ENCODE results near the gene SLC17A3.

The SLC17A3 gene, protein sequence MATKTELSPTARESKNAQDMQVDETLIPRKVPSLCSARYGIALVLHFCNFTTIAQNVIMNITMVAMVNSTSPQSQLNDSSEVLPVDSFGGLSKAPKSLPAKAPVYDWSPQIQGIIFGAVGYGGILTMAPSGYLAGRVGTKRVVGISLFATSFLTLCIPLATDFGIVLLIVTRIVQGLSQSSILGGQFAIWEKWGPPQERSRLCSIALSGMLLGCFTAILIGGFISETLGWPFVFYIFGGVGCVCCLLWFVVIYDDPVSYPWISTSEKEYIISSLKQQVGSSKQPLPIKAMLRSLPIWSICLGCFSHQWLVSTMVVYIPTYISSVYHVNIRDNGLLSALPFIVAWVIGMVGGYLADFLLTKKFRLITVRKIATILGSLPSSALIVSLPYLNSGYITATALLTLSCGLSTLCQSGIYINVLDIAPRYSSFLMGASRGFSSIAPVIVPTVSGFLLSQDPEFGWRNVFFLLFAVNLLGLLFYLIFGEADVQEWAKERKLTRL

DNA sequence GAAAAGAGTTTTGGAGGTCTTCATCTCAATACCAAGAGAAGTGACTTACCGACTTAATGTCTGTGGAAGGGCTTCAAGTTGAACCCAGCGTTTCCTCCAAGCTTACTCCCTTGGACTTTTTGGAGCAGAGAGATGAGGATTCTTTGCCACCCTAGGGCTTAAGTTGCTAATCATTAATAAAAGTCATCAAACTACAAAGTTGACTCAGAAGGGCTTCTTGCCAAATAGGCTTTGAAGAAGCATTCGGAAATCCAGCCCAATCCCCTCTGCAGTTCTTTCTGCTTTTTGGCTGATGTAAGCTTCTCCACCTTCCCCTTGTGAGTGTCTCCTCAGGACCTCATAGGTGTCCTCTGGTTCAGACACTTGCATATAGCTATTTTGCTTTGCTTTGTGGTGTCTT, at the start of gene SLC17A3:
Gene SLC17A3, minus strand, starts transcription at position 126 of the 400 bp plus-strand sequence. CDS start 5,856 bp downstream, outside the sequence.
- DNase-seq = no peak

DNA sequence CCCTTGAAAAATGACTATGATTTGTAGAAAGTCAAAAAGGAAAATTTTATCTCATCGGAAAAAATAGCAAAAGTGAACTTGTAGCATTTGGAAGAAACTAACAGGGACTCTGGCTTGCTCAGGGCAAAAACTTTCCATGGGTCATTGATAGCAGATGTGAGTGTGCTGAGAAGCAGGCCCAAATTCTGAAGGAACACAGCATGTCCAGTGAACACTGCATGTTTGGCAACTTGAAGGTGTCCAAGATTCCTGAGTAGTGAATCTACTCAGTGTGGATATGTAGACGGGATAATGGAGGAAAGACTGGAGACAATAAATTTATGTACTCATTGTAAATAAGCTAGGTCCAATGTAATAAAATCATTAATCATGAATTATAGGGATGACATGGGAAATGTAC, 48.3 kb upstream of the SLC17A3 start:
- no peak for DNase-seq

DNA sequence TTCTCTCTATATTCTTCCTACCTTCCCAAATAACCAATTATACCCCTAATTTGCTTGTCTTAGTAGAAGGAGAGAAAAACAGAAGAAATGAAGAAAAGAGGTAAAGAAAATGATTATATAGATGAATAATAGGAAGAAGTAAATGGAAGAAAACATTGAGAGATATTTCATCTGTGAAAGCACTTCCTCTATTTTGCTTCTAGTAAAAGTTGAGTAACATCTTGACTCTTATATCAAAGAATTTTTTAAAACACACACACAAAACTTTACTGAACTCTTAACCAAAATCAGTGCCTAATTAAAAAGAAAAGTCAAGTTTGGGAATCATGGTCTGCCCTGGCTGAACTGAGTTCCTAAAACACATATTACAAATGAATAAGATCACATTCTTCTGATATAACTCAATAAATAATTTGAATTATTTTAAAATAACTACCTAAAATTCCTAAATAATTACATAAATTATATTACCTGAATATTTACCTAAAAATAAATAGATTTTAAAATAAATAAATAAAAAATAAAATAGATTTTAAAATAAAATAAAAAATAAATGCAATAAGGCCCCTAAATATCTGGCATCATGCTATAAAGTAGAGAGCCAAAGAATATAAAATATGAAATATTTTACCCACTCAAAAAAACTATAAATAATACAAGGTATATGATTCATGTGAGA, 47.6 kb upstream of the SLC17A3 start:
- DNase-seq = no peak

DNA sequence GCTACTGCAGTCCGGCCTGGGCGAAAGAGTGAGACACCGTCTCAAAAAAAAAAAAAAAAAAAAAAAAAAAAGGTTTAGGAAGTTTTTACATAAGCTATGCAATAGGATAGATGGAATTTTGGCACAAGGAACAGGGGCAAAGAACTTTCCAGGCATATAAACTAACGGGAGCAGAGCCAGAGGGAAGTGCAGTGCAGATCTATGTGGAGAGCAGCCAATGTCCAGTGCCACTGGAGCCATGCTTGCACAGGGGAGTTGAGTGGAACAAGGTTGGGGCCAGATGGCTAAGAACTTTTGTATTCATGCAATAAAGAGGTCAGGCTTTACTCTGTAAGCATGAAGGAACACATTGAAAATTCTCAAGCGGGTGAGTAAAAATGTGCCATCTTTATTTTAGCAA, 45.6 kb upstream of the SLC17A3 start:
- DNase-seq = no peak

DNA sequence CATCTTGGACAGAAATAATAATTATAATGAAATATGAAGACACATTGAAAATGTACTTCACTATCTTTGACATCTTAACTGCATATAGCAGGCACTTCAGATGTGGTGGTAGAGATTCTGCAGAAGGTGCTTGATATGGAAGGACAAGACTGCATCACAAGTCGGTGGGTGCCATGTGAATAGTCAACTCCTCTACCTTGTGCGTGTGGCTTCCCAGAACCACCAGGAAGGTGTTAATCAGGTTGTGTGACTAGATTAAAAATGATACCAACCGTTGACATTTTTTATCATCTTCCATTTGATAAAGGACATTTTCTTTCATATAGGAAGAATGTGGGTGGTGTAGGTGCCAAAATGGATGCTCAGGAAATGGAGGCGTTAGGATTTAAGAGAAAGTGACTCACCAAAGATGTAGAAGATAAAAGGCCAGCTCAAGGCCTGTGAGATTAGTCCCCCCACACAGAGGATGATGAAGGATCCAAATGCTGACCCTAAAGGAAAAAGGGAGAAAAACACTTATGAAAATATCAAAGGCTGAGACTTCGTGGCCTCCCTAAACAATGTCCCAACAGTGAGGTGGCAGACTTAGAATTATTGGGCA, 44.1 kb upstream of the SLC17A3 start:
- no peak for DNase-seq

DNA sequence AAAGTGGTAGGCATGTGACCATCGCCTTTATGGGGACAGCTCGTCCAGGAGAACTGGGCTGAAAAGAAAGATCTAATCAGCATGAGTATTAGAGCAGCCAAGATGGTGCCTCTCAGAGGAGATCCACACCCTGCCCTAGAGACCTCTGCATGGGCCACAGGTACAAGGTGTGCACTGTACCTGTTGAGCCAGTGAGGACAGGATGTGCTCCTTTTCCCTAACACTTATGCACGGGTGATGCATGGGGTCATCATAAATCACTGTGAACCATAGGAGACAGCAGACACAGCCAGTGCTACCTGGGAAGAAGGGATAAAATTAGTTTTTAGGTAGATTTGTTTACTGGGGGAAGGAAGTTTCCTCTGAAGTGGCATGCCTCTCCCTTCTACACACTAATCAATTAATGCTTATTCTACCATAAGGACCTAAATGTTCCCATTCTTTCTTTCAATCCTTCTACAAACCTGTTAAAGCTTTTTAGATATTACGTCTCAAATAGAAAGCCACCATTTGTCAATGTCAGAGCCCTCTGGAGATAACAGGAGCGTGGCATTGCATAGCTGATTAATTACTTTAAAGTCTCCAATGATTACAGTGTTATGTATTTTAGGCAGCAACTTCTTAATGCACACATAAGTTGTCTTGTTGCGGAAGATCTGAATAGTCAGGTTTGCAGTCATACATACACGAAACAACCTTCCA, 42.9 kb upstream of the SLC17A3 start:
- DNase-seq = no peak

DNA sequence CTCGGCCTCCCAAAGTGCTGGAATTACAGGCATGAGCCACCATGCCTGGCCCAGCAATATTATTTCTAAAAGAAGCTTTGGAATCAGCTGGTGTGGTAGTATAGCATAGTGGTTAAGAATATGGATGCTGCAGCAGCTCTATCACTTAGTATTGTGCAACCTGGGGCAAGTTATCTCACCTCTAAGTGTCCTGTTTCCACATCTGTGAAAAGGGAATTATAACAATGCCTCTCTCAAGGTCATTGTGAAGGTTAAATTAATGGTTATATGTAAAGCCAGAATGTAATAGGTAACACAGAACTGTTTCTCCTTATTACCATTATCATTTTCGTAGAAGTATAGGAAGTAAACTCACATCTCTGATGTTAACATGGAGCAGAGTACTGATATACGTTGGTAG, 42.3 kb upstream of the SLC17A3 start:
- DNase-seq = no peak

DNA sequence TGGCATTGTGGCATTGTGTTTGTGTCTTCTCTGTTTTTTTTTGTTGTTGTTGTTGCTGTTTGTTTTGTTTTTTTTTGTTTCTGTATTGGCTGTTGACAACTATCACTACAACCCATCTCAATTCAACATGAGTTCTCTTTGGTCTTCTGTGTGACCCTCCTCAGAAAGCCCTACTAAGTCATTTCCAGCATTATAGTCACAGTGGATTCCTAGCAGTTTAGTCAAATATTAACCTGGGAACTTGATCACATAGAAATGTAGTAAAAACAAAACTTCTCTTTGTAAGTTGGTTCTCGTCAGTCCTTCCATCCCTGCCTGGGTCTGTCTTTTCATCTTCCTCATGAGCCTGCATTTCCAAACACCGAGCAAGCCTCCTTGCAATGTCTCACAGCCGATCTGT, 39.7 kb upstream of the SLC17A3 start:
- DNase-seq = no peak

DNA sequence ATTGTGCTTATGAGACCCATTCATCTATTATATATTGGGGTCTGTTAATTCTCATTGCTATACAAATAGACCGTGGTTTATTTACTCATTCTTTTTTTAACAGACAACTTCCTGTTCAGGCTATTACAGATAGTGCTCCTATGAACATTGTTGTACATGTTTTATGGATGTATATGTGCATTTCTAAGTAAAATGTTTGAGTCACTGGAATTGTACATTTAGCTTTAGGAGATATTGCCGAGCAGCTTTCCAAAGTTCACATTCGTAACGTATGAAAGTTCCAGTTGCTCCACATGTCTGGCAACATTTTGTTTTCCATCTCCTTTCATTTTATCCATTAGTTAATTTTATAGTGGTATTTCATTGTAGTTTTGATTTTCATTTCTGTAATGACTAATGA, 37.3 kb upstream of the SLC17A3 start:
- no peak for DNase-seq

DNA sequence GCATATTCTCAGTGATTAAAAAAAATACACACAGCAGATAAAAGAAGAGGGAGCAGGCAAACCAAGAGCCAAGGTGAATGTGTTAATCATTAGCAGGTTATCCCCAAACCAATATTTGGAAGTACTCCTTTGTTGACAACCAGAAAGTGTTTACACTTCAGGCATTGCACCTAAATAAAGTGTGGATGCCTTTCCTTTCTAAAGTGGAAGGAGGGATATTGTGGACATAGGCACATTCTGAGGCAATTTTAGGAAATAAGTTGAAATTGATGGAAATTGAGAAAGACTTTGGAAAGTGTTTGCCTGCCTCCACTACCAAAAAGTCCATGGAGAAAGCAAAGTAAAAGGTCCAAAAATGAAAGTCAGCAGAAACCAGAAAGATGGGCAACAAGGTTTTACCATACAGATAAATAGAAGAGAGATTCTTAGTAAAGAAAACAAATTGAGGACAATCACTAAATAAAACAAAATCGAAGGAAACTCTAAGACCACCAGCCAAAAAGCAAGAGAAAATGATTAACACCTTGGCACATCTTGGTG, 33.5 kb upstream of the SLC17A3 start:
- DNase-seq = no peak

DNA sequence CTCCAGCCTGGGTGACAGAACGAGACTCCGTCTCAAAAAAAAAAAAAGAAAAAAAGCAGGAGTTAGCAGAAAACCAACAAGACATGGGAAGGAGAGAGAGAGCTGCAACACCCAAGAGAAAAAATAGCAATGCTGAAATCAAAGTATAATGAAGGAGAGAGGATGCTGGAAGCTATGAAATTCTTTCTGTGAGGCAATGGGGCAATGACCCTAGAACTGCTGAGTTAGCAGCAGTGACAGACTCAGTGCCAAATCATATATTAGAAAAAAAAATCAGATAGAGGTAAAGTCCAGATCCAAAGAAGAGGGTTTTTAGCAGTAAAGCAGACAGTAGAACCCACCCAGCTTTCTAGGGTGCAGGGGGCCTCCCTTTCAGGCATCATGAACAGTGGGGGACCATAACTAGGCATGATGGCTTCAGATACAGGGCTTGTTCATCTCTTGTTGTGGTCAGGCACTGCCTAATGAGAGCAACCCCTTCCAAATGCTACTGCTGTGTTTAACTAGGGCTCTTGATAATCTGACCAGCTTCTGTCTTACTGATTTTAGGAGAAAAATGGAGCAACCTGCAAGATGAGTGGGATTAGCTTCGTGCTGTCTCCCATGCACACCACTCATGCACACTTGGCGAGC, 29.5 kb upstream of the SLC17A3 start:
- DNase-seq = no peak

DNA sequence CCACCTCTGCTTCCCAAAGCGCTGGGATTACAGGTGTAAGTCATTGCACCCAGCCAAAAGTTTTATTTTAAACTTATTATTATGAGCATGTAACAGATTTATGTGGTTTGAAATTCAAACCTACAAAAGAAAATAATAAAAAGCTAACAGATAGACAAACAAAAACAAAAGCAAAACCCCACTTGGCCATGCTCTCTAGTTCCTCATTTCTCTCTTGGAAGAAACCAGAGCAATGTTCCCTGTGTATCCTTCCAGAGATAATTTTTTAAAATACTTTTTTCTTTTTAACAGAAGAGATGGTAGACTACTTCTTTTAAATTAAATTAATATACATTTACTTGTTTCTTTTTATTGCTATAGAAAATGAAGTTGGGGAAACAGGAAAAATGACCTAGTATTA, 28.0 kb upstream of the SLC17A3 start:
- no peak for DNase-seq

DNA sequence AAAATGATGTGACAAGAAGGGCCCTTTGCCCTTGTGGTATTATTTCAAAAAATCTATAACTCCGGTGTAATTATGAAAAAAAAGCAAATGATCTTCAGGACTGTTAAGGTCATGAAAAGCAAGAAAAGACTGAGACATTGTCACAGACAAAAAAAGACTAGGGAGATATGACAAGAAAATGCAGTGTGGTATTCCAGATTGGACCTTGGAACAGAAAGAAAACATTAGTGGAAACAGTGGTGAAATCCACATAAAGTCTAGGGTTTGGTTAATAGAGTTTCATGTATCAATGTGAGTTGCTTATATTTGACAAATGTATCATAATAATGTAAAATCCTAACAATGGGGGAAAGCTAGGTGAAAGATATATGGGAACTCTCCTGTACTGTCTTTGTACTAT, 26.8 kb upstream of the SLC17A3 start:
- DNase-seq = no peak

DNA sequence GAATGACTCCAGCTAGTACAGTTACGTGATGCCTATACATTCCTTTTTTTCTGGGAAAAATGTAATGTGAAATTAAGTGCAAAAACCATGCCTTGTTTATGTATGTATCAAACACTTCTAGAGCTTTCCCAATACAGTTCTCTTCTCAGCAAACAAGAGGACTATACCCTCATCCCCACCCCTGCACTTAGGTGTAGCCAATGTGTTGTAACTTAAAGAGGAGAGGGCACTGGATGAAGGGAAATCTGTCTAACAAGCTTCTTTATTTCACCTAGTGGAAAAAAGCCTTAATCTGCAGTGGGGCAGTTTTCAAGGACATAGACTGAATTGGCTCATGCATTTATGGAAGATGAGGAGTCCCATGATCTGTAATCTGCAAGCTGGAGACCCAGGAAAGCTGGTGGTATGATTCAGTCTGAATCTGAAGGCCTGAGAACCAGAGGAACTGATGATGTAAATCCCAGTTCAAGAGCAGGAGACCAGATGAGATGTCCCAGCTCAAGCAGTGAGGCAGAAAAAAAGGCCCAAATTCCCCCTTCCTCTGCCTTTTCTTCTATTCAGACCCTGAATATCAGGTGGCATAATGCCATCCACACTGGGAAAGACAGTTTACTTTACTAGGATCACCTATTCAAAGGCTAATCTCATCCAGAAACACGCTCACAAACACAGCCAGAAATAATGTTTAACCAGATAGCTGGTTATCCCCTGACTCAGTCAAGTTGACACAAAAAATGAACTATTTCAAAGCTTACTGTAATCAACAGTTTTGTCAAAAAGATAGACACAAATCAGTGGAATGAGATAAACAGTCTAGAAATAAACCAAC, 25.8 kb upstream of the SLC17A3 start:
- no peak for DNase-seq

DNA sequence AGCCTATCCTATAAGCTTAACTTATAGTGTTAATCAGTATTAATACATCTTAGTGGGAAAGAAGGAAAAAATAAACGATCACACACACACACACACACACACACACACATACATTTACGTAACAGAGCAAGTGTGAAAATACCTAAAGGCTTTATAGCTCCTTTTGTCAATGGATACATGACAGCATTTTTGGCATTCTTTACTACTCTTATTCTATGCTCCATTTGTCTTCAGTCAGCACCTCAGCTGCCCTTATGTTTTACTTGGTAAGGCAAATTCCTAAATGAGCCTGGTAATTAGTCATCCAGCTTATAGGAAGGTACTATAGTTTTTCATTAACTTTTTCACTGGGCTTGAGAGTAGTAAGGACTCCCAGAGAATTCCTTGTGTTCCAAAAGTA, 25.1 kb upstream of the SLC17A3 start:
- no peak for DNase-seq

DNA sequence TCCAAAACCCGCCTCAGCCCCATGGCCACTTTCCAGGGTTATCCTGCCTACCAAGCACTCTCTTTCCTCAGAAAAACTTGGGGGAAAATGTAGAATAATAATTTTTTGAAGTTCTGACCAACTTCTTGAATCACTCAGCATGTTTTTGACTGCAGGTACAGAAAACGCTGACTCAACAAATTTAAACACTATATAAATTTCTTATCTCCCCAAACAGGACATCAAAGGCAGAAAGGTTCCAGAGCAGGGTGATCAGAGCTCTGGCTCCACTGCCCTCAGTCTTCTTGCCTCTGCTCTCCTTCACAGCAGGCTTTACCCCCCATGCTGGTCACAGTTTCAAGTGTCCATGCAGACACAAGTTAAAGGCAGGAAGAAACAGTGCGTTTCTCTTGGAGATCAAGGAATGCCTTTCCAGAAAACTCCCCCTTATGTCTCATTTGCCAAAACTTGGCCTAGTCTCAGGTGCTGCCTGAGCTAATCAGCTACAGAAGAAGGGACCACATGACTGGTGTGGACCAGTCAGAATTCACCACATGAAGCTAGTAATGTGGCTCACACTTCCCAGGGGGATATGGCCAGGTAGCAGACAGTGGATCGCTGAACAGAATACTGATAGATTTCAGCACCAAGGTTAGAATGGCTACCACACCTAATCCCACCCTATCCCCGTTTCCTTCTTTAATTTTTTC, 24.4 kb upstream of the SLC17A3 start:
- DNase-seq = no peak

DNA sequence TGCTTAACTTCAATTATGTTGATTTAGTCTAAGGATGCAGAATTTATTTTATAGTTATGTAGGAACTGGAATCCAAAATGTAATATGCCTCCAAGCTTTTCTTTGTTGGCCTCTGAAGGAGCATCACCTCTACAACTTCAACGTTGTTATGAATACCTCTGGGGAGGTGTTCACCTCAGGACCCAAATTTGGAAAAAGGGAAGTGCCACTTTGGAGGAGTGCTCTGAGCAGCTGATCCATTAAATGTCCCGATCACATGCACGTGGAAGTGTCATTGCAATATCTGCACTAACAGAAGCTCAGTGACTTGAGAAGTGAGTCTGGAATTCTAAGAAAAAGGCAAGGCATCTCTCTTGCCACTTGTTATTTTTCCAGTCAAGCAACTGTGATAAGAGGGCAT, 22.2 kb upstream of the SLC17A3 start:
- DNase-seq = no peak

DNA sequence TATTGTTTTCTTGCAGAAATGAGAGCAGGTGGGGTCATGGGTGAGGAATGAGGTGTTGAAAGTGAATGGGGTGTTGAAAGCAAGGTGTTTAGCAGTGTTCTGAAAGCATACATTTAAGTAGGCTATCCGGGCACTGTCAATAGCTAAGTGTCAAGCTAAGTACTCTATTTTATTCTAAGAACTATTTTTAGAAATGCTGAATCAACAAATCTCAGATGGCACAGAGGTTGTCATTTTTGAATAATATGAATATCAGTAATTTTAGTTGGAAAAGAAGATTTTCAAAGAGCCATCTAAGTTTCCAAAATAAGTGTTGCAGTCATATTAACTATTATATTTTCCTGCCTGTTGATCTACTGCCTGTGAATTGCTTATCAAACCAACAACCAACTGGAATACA, 21.7 kb upstream of the SLC17A3 start:
- DNase-seq = no peak

DNA sequence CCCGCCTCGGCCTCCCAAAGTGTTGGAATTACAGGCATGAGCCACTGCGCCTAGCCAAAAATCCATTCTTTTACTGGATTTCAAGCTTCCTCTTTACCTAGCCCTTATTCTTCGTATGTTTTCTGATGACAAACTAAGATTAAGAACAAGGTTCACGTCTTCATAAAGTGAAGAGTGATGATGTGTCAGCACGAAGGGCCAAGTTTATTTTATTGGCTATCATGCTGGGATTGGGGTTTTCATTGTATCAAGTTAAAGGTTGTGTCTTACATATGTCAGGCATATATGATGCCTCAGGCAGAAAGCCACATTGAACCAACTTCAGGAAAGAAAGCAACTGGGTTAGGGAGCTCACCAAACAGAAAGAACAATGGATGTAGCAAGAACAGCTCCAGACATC, 19.7 kb upstream of the SLC17A3 start:
- DNase-seq = no peak

DNA sequence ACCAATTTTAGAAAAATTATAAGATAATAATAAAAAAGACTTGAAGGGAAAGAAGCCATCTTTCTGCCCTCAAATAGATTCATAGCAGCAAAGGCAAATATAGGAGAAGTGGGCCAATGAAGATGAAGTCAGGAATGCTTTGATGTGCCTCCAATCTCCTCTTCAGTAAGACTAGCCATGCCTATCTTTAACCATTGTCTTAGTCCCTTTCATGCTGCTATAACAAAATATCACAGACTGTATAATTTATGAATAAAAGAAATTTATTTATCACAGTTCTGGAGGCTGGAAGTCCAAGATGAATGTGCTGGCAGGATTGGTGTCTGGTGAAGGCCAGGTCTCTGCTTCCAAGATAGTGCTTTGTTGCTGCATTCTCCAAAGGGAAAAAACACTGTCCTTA, 18.8 kb upstream of the SLC17A3 start:
- DNase-seq = no peak

All from NCI-H1694 treated with DMSO at 0.1 percent for 48 hours (cell line).